HCT116 (cell line): Measurements from ENCODE around the gene IL20. TPM values are rescaled to one million over a fixed set of nuclear protein-coding genes. Genes with fewer than 3 reads are reported as not detected.
A peak's percentile ranks its signal among the peaks of the same experiment; 100 is the strongest.

Experiments used
- ATAC-seq: fragments of 200-7000 bp; cut with Tn5 transposase; 2 replicates; pipeline ENCODE4 v1.9.1; 2020; ENCODE audit warnings: mild to moderate bottlenecking, moderate library complexity
- Bru-seq: library from RNA; stranded (reverse); fragments of 400-500 nt; gene quantifications from one replicate; lab custom pipeline; 2021; lab: Mats Ljungman, UMichigan
- BruChase-seq, 2 experiments: library from RNA; stranded (reverse); fragments of 400-500 nt; gene quantifications; one replicate each; lab custom pipeline; 2021; lab: Mats Ljungman, UMichigan
- BruUV-seq: library from RNA; stranded (reverse); fragments of 400-500 nt; replicated peaks from 2 replicates; lab custom pipeline; 2021; lab: Mats Ljungman, UMichigan
- CTCF ChIA-PET: fragments of 300-600 bp; sonication (Branson Sonifier 250); formaldehyde crosslinking; loops from one replicate; lab custom pipeline; 2021; ENCODE audit warnings: antibody characterized with exemption; lab: Charles Lee
- POLR2A ChIA-PET: fragments of 300-600, 350-600 bp; sonication (Branson Sonifier 250); formaldehyde crosslinking; loops from one replicate; lab custom pipeline; 2021; ENCODE audit warnings: antibody characterized with exemption; lab: Charles Lee
- RAD21 ChIA-PET, 2 experiments: fragments of 300-600 bp; sonication (Branson Sonifier 250); formaldehyde crosslinking; loops; one replicate each; lab custom pipeline; 2023; ENCODE audit warnings: low total read pairs in 2 of 2; ENCODE audit not compliant: uncharacterized antibody in 2 of 2, unreplicated experiment in 2 of 2, low non-redundant PET in 1 of 2; lab: Charles Lee
- DNase-seq: peaks from one replicate; pipeline ENCODE4 v3.0.0-alpha.2; 2010; ENCODE audit warnings: low read depth, low spot score
- H2AFZ ChIP-seq: fragments of 200-600 bp; shearing (Covaris generic), sonication (generic); 2 replicates; pipeline ENCODE4 v1.6.1; 2017; ENCODE audit warnings: low read depth, mixed run types, mixed read lengths, antibody characterized with exemption, low read length; ENCODE audit not compliant: poor library complexity, severe bottlenecking
- H3K27ac ChIP-seq: 2 replicates; pipeline ENCODE4 v1.5.1; 2012; ENCODE audit warnings: low read depth, low read length
- H3K27me3 ChIP-seq: fragments of 200-600 bp; sonication (generic); 2 replicates; pipeline ENCODE4 v1.6.1; 2016; ENCODE audit warnings: mixed run types, low read length, mixed read lengths; ENCODE audit not compliant: insufficient read depth
- H3K36me3 ChIP-seq, 2 experiments: fragments of 200-500 bp in 1 of 2; fragments of 200-600 bp in 1 of 2; sonication (Bioruptor generic) in 1 of 2; sonication (generic) in 1 of 2; 2 replicates each; pipeline versions ENCODE4 v1.5.1 to v1.6.1; 2014 to 2016; ENCODE audit warnings: low read length in 2 of 2, inconsistent platforms in 1 of 2, mixed read lengths in 1 of 2, mixed run types in 1 of 2; ENCODE audit not compliant: insufficient read depth in 2 of 2, control insufficient read depth in 1 of 2
- H3K4me1 ChIP-seq, 2 experiments: fragments of 200-600 bp in 1 of 2; sonication (generic) in 1 of 2; 2 replicates each; pipeline versions ENCODE4 v1.5.1 to v1.6.1; 2012 to 2017; ENCODE audit warnings: low read length in 2 of 2, inconsistent platforms in 1 of 2, mild to moderate bottlenecking in 1 of 2, mixed read lengths in 1 of 2, mixed run types in 1 of 2, moderate library complexity in 1 of 2; ENCODE audit not compliant: insufficient read depth in 2 of 2, control insufficient read depth in 1 of 2
- H3K4me2 ChIP-seq: fragments of 200-600 bp; sonication (generic); 2 replicates; pipeline ENCODE4 v1.6.1; 2017; ENCODE audit warnings: mixed run types, low read length, mixed read lengths
- H3K4me3 ChIP-seq, 2 experiments: fragments of 200-600 bp in 1 of 2; sonication (generic) in 1 of 2; replicated peaks in 1 of 2; 2 replicates each; pipeline ENCODE4 v1.5.1; 2011 to 2016; ENCODE audit warnings: low read length in 2 of 2, control low read depth in 1 of 2, low read depth in 1 of 2, mild to moderate bottlenecking in 1 of 2, mixed read lengths in 1 of 2, mixed run types in 1 of 2
- H3K79me2 ChIP-seq: fragments of 200-600 bp; sonication (generic); 2 replicates; pipeline ENCODE4 v1.6.1; 2017; ENCODE audit warnings: mild to moderate bottlenecking, mixed run types, low read length, moderate library complexity, mixed read lengths; ENCODE audit not compliant: insufficient read depth
- H3K9ac ChIP-seq: fragments of 200-600 bp; sonication (generic); 2 replicates; pipeline ENCODE4 v1.6.1; 2016; ENCODE audit warnings: low read length, mixed read lengths
- H3K9me2 ChIP-seq: fragments of 200-600 bp; sonication (generic), shearing (Covaris generic); 2 replicates; pipeline ENCODE4 v1.6.1; 2017; ENCODE audit warnings: mixed run types, mild to moderate bottlenecking, moderate library complexity; ENCODE audit not compliant: insufficient read depth
- H3K9me3 ChIP-seq, 2 experiments: fragments of 200-500 bp in 1 of 2; fragments of 200-600 bp in 1 of 2; sonication (Bioruptor generic) in 1 of 2; sonication (generic) in 1 of 2; 2 replicates each; pipeline ENCODE4 v1.6.1; 2014 to 2017; ENCODE audit warnings: low read length in 2 of 2, mixed read lengths in 2 of 2, inconsistent platforms in 1 of 2, low read depth in 1 of 2, mild to moderate bottlenecking in 1 of 2, mixed run types in 1 of 2, moderate library complexity in 1 of 2; ENCODE audit not compliant: control insufficient read depth in 1 of 2, insufficient read depth in 1 of 2
- H4K20me1 ChIP-seq: fragments of 200-600 bp; sonication (generic), shearing (Covaris generic); 2 replicates; pipeline ENCODE4 v1.6.1; 2017; ENCODE audit warnings: mixed run types, mild to moderate bottlenecking, moderate library complexity; ENCODE audit not compliant: insufficient read depth
- ATF3 ChIP-seq: IDR thresholded peaks from 2 replicates; pipeline ENCODE4 v1.6.1; 2012
- ELF1 ChIP-seq: IDR thresholded peaks from 2 replicates; pipeline ENCODE4 v1.6.1; 2012; ENCODE audit warnings: low read depth, borderline replicate concordance
- RAD21 ChIP-seq: IDR thresholded peaks from 2 replicates; pipeline ENCODE4 v1.6.1; 2012; ENCODE audit warnings: low read depth, mild to moderate bottlenecking
- SRF ChIP-seq: IDR thresholded peaks from 2 replicates; pipeline ENCODE4 v1.6.1; 2012; ENCODE audit warnings: low read depth
- TCF7L2 ChIP-seq: IDR thresholded peaks from 2 replicates; pipeline ENCODE4 v1.7.0; 2011; ENCODE audit warnings: borderline replicate concordance, inconsistent platforms; ENCODE audit not compliant: insufficient read depth, insufficient read length; ENCODE audit errors: extremely low read depth
- intact Hi-C: fragments of 100-400 bp; cut with micrococcal nuclease; formaldehyde crosslinking; loops from 2 replicates; pipeline ENCODE4 v1.10.0; 2022
- long read RNA-seq: library from polyadenylated mRNA; unstranded; transcript quantifications from one replicate; pipeline ENCODE4 v2.0.0, GENCODE V29; 2021; ENCODE audit not compliant: unreplicated experiment
- polyA plus RNA-seq: library from polyadenylated mRNA; unstranded; fragments of >200 nt; gene quantifications from 2 replicates; pipeline ENCODE4 v1.2.1, GENCODE V29; 2012; ENCODE audit warnings: missing spikeins
- total RNA-seq: library from RNA; stranded (reverse); gene quantifications from one replicate; pipeline ENCODE4 v1.2.1, GENCODE V29; 2021; ENCODE audit not compliant: unreplicated experiment
- TF ChIP-seq, protein P1 (sequence below), 3 experiments: fragments of 200-600 bp in 1 of 3; sonication (generic) in 1 of 3; IDR thresholded peaks in 2 of 3; conservative IDR thresholded peaks in 1 of 3; 2 replicates each; pipeline ENCODE4 v1.5.1; 2012 to 2017; ENCODE audit warnings: low read depth in 2 of 3, low read length in 2 of 3, antibody characterized with exemption in 1 of 3, borderline replicate concordance in 1 of 3, control low read depth in 1 of 3, mild to moderate bottlenecking in 1 of 3, mixed read lengths in 1 of 3, mixed run types in 1 of 3, moderate library complexity in 1 of 3; ENCODE audit not compliant: insufficient read depth in 1 of 3

Gene IL20
- not detected for total RNA-seq
- not detected in 2 replicates for polyA plus RNA-seq
- Bru-seq, nascent RNA, result percentile 11 among the genes with signal in this experiment
- not detected for BruChase-seq, experiment 1, labeled RNA remaining after a 6-hour chase
- not detected for BruChase-seq, experiment 2, labeled RNA remaining after a 2-hour chase
- long read RNA-seq, result 0 reads

DNA sequence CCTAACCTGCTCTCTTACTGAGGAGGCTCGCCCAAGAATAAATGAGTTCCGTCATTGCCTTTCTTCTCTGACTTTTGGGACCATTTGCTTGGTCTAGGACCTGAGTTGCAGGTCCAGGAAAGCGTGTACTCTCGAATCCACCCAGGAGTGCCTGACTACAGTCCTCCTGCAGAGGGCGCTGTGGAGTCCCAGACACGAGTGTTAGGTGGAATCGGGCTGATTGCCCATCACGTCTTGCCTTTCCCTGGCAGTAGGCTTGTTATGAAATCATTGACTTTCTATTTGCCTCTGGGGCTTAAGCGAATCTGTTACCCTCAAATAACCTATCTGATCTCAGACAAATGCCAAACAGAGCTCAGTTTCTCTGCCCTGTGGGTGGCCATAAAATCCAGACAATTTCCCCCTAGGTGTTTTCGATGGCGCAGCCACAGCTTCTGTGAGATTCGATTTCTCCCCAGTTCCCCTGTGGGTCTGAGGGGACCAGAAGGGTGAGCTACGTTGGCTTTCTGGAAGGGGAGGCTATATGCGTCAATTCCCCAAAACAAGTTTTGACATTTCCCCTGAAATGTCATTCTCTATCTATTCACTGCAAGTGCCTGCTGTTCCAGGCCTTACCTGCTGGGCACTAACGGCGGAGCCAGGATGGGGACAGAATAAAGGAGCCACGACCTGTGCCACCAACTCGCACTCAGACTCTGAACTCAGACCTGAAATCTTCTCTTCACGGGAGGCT is at the start of gene IL20:
Gene IL20 (plus strand): TSS at position 685 of the 733 bp plus-strand sequence. CDS start 230 bp downstream, outside the sequence.
- Histone ChIP-seq H3K4me3 (no peak within 1 kb of the TSS), H3K9me2 (no peaks in the 10 kb centered on the region), H2AFZ (peak within 1 kb of the TSS; percentile 95), H3K79me2 (no peaks in the 10 kb centered on the region), H3K4me2 (peak within 1 kb of the TSS; percentile 45), H3K9ac (no peak within 1 kb of the TSS), H3K27me3 (no peaks in the 10 kb centered on the region), H3K4me1 (peaks cover 0 to 7% of the 10 kb centered on the region in 2 experiments; a peak in 2 of 4 replicates), H3K9me3 (no peaks in the 10 kb centered on the region), H3K27ac (no peak within 1 kb of the TSS), H3K36me3 (no peaks in the 10 kb centered on the region), H4K20me1 (no peaks in the 10 kb centered on the region)
- ATAC-seq (peak; percentile 97), DNase-seq (peak; percentile 45)
- RAD21 ChIA-PET, result no interaction called here
- POLR2A ChIA-PET, result no interaction called here
- TF ChIP-seq ATF3 (no peak), RAD21 (peak; percentile 68), TCF7L2 (no peak), ELF1 (no peak), SRF (no peak)
- TF ChIP-seq, protein P1, sequence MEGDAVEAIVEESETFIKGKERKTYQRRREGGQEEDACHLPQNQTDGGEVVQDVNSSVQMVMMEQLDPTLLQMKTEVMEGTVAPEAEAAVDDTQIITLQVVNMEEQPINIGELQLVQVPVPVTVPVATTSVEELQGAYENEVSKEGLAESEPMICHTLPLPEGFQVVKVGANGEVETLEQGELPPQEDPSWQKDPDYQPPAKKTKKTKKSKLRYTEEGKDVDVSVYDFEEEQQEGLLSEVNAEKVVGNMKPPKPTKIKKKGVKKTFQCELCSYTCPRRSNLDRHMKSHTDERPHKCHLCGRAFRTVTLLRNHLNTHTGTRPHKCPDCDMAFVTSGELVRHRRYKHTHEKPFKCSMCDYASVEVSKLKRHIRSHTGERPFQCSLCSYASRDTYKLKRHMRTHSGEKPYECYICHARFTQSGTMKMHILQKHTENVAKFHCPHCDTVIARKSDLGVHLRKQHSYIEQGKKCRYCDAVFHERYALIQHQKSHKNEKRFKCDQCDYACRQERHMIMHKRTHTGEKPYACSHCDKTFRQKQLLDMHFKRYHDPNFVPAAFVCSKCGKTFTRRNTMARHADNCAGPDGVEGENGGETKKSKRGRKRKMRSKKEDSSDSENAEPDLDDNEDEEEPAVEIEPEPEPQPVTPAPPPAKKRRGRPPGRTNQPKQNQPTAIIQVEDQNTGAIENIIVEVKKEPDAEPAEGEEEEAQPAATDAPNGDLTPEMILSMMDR (IDR thresholded peaks at IDR 0.05 in 2 of 3, conservative IDR thresholded peaks at IDR 0.05 in 1 of 3; ENCODE audit: borderline replicate concordance in 1 of 3, insufficient read depth in 1 of 3, low read depth in 2 of 3, low read length in 2 of 3), result peak; percentile 78 to 98 (median 97)
- intact Hi-C loops, result loop anchor here (1.0 to 5.0 kb wide), 2 partner anchors 47 to 117 kb away; no protein-coding TSS in a partner anchor
- no TSS peak for BruUV-seq
- CTCF ChIA-PET, result interaction anchor here (0.7 to 1.9 kb wide), 9 partner anchors 10 to 47 kb away, joined by 3 to 9 read pairs (median 3); no protein-coding TSS in a partner anchor
